ENCODE results near the gene ASL. TPM values are rescaled to one million over a fixed set of nuclear protein-coding genes. Genes with fewer than 3 reads are reported as not detected.

The ASL gene
- total and polyA plus RNA-seq, 9 of the 15 experiments (the other 6 are each of a cell fraction or from before 2014, with no cell fraction given): 2.6 to 67.0 (median 33.3) TPM

DNA sequence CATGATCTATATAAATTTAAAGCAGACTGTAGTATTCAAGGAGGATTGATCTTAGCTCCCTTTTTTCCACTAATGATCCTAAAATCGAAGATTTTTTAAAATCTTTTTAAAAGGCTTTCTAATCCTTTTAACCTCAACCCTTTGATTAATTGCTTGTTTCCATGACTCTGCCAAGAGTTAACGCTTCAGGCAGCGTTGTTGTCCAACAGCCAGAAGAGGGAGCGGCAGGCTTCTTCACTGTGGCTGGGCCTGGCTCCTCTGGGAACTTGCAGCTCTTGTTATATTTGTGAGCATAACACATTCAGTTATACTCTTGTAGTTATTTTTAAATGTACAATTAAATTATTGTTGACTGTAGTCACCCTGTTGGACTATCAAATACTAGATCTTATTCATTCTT lies 65.3 kb downstream of the ASL start (continued):
- TF ChIP-seq ZBTB1 (CRISPR knock-in tag; IDR thresholded peaks at IDR 0.05; ENCODE audit: borderline replicate concordance, low read depth) (no peak), ZNF668 (CRISPR knock-in tag; IDR thresholded peaks at IDR 0.05) (no peak), ZNF224 (CRISPR knock-in tag; IDR thresholded peaks at IDR 0.05) (no peak)

DNA sequence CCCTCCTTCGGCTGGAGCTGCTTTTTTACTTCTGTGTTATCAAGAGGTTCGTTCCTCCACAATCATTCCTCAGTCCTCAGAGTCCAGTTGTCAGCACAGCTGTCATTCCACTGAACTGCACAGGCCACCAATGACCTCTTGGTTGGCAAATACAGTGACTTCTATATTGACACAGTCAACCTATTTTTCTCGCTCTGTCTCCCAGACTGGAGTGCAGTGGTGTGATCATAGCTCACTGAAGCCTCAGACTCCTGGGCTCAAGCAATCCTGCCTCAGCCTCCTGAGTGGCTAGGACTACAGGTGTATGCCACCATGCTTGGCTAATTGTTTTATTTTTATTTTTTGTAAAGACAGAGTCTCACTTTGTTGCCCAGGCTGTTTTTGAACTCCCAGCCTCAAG lies 66.7 kb downstream of the ASL start:
- intact Hi-C loops (cut with micrococcal nuclease): no loop called here
- in situ Hi-C loops (cut with MboI): no loop called here
- peaks cover 33% of the 10 kb centered on the region for H3K79me2 ChIP-seq (ENCODE audit: control insufficient read depth, insufficient read depth, low read length)
- H3K4me1 ChIP-seq (replicated peaks in 1 of 2; ENCODE audit: control insufficient read depth in 2 of 2, insufficient read depth in 2 of 2, low read length in 2 of 2): no peaks in the 10 kb centered on the region
- H3K4me2 ChIP-seq (ENCODE audit: insufficient read depth, low read length): no peak overlapping the region
- peaks cover 4% of the 10 kb centered on the region; the same call in 1 of the 2 replicates for H4K20me1 ChIP-seq (replicated peaks; ENCODE audit: control insufficient read depth, insufficient read depth, low read length)
- FAIRE-seq (no peak), ATAC-seq (no peak), DNase-seq (ENCODE audit: extremely low read depth in 1 of 4, low spot score in 3 of 4) (no peak)
- WGBS (ENCODE audit: insufficient coverage, low coverage, missing lambda C conversion rate): 96% methylated on average over 3 of the region's 3 CpGs
- TF ChIP-seq, protein P1, sequence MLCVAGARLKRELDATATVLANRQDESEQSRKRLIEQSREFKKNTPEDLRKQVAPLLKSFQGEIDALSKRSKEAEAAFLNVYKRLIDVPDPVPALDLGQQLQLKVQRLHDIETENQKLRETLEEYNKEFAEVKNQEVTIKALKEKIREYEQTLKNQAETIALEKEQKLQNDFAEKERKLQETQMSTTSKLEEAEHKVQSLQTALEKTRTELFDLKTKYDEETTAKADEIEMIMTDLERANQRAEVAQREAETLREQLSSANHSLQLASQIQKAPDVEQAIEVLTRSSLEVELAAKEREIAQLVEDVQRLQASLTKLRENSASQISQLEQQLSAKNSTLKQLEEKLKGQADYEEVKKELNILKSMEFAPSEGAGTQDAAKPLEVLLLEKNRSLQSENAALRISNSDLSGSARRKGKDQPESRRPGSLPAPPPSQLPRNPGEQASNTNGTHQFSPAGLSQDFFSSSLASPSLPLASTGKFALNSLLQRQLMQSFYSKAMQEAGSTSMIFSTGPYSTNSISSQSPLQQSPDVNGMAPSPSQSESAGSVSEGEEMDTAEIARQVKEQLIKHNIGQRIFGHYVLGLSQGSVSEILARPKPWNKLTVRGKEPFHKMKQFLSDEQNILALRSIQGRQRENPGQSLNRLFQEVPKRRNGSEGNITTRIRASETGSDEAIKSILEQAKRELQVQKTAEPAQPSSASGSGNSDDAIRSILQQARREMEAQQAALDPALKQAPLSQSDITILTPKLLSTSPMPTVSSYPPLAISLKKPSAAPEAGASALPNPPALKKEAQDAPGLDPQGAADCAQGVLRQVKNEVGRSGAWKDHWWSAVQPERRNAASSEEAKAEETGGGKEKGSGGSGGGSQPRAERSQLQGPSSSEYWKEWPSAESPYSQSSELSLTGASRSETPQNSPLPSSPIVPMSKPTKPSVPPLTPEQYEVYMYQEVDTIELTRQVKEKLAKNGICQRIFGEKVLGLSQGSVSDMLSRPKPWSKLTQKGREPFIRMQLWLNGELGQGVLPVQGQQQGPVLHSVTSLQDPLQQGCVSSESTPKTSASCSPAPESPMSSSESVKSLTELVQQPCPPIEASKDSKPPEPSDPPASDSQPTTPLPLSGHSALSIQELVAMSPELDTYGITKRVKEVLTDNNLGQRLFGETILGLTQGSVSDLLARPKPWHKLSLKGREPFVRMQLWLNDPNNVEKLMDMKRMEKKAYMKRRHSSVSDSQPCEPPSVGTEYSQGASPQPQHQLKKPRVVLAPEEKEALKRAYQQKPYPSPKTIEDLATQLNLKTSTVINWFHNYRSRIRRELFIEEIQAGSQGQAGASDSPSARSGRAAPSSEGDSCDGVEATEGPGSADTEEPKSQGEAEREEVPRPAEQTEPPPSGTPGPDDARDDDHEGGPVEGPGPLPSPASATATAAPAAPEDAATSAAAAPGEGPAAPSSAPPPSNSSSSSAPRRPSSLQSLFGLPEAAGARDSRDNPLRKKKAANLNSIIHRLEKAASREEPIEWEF (CRISPR knock-in tag; IDR thresholded peaks at IDR 0.05): no peak
- H3K9me1 ChIP-seq (ENCODE audit: control insufficient read depth, insufficient read depth, low read length): peaks cover 3% of the 10 kb centered on the region
- no peak overlapping the region for H3K9ac ChIP-seq (ENCODE audit: insufficient read depth in 1 of 2, low read depth in 2 of 2, low read length in 2 of 2)
- H3K36me3 ChIP-seq (ENCODE audit: control insufficient read depth, insufficient read depth, low read length): peaks cover 94% of the 10 kb centered on the region
- CTCF ChIA-PET (ENCODE audit: low intra/inter-chr PET ratio): no interaction called here
- H2AFZ ChIP-seq (ENCODE audit: low read depth, low read length): no peak overlapping the region
- no TSS peak for BruUV-seq (replicated peaks)
- POLR2A ChIA-PET: no interaction called here
- H3K27me3 ChIP-seq (ENCODE audit: control insufficient read depth in 2 of 2, insufficient read depth in 2 of 2, low read length in 2 of 2): no peaks in the 10 kb centered on the region
- no peak overlapping the region for H3K4me3 ChIP-seq
- no peak overlapping the region for H3K27ac ChIP-seq (ENCODE audit: extremely low read depth, low read depth, low read length)
- H3K9me3 ChIP-seq (replicated peaks; ENCODE audit: control insufficient read depth, insufficient read depth, low read depth, low read length): no peaks in the 10 kb centered on the region

All from K562 (cell line).